ENCODE data around the gene TRIM46. TPM values are rescaled to one million over a fixed set of nuclear protein-coding genes. Genes with fewer than 3 reads are reported as not detected.
A peak's percentile ranks its signal among the peaks of the same experiment; 100 is the strongest.

Gene TRIM46
- polyA plus RNA-seq, 1 experiment, result 2.9 TPM

GRCh38 chr1:155174324-155175280 lies 953 bp downstream of the TRIM46 start:
- TF ChIP-seq, protein P1, sequence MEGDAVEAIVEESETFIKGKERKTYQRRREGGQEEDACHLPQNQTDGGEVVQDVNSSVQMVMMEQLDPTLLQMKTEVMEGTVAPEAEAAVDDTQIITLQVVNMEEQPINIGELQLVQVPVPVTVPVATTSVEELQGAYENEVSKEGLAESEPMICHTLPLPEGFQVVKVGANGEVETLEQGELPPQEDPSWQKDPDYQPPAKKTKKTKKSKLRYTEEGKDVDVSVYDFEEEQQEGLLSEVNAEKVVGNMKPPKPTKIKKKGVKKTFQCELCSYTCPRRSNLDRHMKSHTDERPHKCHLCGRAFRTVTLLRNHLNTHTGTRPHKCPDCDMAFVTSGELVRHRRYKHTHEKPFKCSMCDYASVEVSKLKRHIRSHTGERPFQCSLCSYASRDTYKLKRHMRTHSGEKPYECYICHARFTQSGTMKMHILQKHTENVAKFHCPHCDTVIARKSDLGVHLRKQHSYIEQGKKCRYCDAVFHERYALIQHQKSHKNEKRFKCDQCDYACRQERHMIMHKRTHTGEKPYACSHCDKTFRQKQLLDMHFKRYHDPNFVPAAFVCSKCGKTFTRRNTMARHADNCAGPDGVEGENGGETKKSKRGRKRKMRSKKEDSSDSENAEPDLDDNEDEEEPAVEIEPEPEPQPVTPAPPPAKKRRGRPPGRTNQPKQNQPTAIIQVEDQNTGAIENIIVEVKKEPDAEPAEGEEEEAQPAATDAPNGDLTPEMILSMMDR (IDR thresholded peaks at IDR 0.05; ENCODE audit: low read depth, low read length), result no peak
- H3K9me3 ChIP-seq (ENCODE audit: control insufficient read depth, insufficient read depth, low read length), result no peaks in the 10 kb centered on the region; the same call in 1 of the 2 replicates
- ChIA-PET POLR2A (no interaction called here), CTCF (interaction anchor here (0.8 to 12.4 kb wide), 10 partner anchors 19 to 474 kb away, joined by 3 to 317 read pairs (median 4); no protein-coding TSS in a partner anchor)
- peak overlapping the region; percentile 99 for H3K4me3 ChIP-seq (ENCODE audit: low read depth, low read length)
- H3K27ac ChIP-seq (ENCODE audit: low read depth, low read length), result no peak overlapping the region
- DNase-seq (ENCODE audit: low read depth, low spot score), result no peak
- H3K27me3 ChIP-seq (ENCODE audit: control insufficient read depth, insufficient read depth, low read length), result no peaks in the 10 kb centered on the region

DNA sequence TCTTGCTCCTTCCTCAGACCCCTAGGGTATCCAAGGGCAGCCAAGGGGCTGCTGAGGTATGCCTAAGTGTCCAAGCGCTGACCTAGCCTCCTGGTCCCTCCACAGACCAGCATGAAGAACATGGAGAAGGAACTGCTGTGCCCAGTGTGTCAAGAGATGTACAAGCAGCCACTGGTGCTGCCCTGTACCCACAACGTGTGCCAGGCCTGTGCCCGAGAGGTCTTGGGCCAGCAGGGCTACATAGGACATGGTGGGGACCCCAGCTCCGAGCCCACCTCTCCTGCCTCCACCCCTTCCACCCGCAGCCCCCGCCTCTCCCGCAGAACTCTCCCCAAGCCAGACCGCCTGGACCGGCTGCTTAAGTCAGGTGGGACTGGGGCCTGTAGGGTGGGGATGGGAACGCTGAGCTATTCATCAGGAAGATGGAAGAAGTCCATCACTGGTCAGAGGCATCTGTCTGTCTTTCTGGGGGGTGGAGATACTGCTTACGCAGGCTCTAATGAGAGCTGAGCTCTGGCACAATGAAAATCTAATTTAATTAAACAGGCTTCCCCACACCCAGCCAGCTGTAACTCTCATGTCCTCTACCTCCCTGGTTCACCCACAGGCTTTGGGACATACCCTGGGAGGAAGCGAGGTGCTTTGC lies 1.8 kb downstream of the TRIM46 start:
- Histone ChIP-seq H3K9me3 (ENCODE audit: control insufficient read depth, insufficient read depth, low read length) (no peaks in the 10 kb centered on the region; the same call in 1 of the 2 replicates), H3K4me3 (ENCODE audit: low read depth, low read length) (peak overlapping the region; percentile 99), H3K27ac (ENCODE audit: low read depth, low read length) (no peak overlapping the region), H3K27me3 (ENCODE audit: control insufficient read depth, insufficient read depth, low read length) (no peaks in the 10 kb centered on the region)
- CTCF ChIA-PET, result interaction anchor here (1.1 to 4.4 kb wide), 6 partner anchors 18 to 473 kb away, joined by 3 to 69 read pairs (median 6); no protein-coding TSS in a partner anchor
- TF ChIP-seq, protein P1 (IDR thresholded peaks at IDR 0.05; ENCODE audit: low read depth, low read length), result no peak
- no peak for DNase-seq (ENCODE audit: low read depth, low spot score)
- POLR2A ChIA-PET, result interaction anchor here (0.5 kb wide), 1 partner anchor 18 kb away, joined by 3 read pairs; no protein-coding TSS in a partner anchor

GRCh38 chr1:155175927-155176371 lies 2.3 kb downstream of the TRIM46 start:
- Histone ChIP-seq H3K4me3 (ENCODE audit: low read depth, low read length) (no peak overlapping the region), H3K9me3 (ENCODE audit: control insufficient read depth, insufficient read depth, low read length) (no peaks in the 10 kb centered on the region; the same call in 1 of the 2 replicates), H3K27me3 (ENCODE audit: control insufficient read depth, insufficient read depth, low read length) (no peaks in the 10 kb centered on the region), H3K27ac (ENCODE audit: low read depth, low read length) (no peak overlapping the region)
- TF ChIP-seq, protein P1 (IDR thresholded peaks at IDR 0.05; ENCODE audit: low read depth, low read length), result no peak
- DNase-seq (ENCODE audit: low read depth, low spot score), result no peak
- ChIA-PET CTCF (interaction anchor here (1.1 to 4.4 kb wide), 5 partner anchors 18 to 473 kb away, joined by 3 to 69 read pairs (median 3); no protein-coding TSS in a partner anchor), POLR2A (interaction anchor here (0.5 kb wide), 1 partner anchor 18 kb away, joined by 3 read pairs; no protein-coding TSS in a partner anchor)

DNA sequence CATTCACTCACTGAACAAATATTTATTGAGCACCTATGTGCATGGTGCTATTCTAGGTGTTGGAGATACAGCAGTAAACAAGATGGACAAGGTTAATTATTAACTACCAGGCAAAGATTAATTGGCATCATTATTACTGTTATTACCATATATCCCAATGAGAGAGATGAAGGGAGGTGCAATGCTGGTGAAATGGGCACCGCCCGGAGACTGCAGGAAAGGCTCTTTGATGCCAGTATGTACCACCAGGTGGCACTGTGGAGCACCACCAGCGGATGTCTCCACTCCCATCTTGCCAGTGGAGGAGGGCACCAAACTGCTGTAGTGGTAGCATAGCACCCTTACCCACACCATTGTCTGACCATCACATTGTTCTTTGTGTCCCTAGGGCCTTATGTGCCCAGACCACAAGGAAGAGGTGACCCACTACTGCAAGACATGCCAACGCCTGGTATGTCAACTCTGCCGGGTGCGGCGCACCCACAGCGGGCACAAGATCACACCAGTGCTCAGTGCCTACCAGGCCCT lies 3.0 kb downstream of the TRIM46 start:
- Histone ChIP-seq H3K4me3 (ENCODE audit: low read depth, low read length) (no peak overlapping the region), H3K27ac (ENCODE audit: low read depth, low read length) (no peak overlapping the region), H3K9me3 (ENCODE audit: control insufficient read depth, insufficient read depth, low read length) (no peaks in the 10 kb centered on the region; the same call in 1 of the 2 replicates), H3K27me3 (ENCODE audit: control insufficient read depth, insufficient read depth, low read length) (no peaks in the 10 kb centered on the region)
- ChIA-PET POLR2A (no interaction called here), CTCF (interaction anchor here (1.0 to 1.8 kb wide), 3 partner anchors 18 to 68 kb away, joined by 3 to 16 read pairs (median 4); no protein-coding TSS in a partner anchor)
- TF ChIP-seq, protein P1 (IDR thresholded peaks at IDR 0.05; ENCODE audit: low read depth, low read length), result peak; percentile 89
- DNase-seq (ENCODE audit: low read depth, low spot score), result no peak
